Mucosa of gallbladder (tissue), 1 donor: Measurements from ENCODE around the gene STEAP1B. TPM values are rescaled to one million over a fixed set of nuclear protein-coding genes. Genes with fewer than 3 reads are reported as not detected.

ENCODE experiments used
- DNase-seq: peaks from one replicate; pipeline ENCODE4 v3.0.0-alpha.2; 2020; ENCODE audit warnings: low spot score
- total RNA-seq: library from RNA; stranded (reverse); gene quantifications from one replicate; pipeline ENCODE4 v1.2.1, GENCODE V29; 2021
- donor health status: DM: no; HTN: no; CAD: no.

The STEAP1B gene
- total RNA-seq, 1 donor from 2014 or later, result not detected

GRCh38 chr7:22400936-22401553, 98.9 kb downstream of the STEAP1B start:
- no peak for DNase-seq

- no peak for DNase-seq
Measured at GRCh38 chr7:22400150-22400814, 99.7 kb downstream of the STEAP1B start.

- DNase-seq, result no peak
Measured at GRCh38 chr7:22399546-22399945, 100.4 kb downstream of the STEAP1B start.

- no peak for DNase-seq
Measured at GRCh38 chr7:22399091-22399490, 100.9 kb downstream of the STEAP1B start.

- DNase-seq, result no peak
Measured at GRCh38 chr7:22397981-22398380, 102.0 kb downstream of the STEAP1B start.

- no peak for DNase-seq
Measured at GRCh38 chr7:22395222-22395621, 104.8 kb downstream of the STEAP1B start.

- no peak for DNase-seq
Measured at GRCh38 chr7:22394739-22395138, 105.2 kb downstream of the STEAP1B start.

GRCh38 chr7:22393913-22394729, 105.9 kb downstream of the STEAP1B start:
- DNase-seq, result no peak

- DNase-seq, result no peak
Measured at GRCh38 chr7:22390516-22390915, 109.5 kb downstream of the STEAP1B start.

- no peak for DNase-seq
Measured at GRCh38 chr7:22389892-22390291, 110.1 kb downstream of the STEAP1B start.

GRCh38 chr7:22387583-22387982, 112.4 kb downstream of the STEAP1B start:
- DNase-seq, result no peak

- DNase-seq, result no peak
Measured at GRCh38 chr7:22386865-22387264, 113.1 kb downstream of the STEAP1B start.

GRCh38 chr7:22386206-22386858, 113.7 kb downstream of the STEAP1B start:
- no peak for DNase-seq

- DNase-seq, result no peak
Measured at GRCh38 chr7:22385326-22385725, 114.7 kb downstream of the STEAP1B start.

GRCh38 chr7:22380333-22380732, 119.7 kb downstream of the STEAP1B start:
- no peak for DNase-seq

GRCh38 chr7:22378199-22378980, 121.6 kb downstream of the STEAP1B start:
- no peak for DNase-seq

- no peak for DNase-seq
Measured at GRCh38 chr7:22377703-22378102, 122.3 kb downstream of the STEAP1B start.

- DNase-seq, result no peak
Measured at GRCh38 chr7:22375359-22376048, 124.5 kb downstream of the STEAP1B start.

GRCh38 chr7:22373911-22374310, 126.1 kb downstream of the STEAP1B start:
- no peak for DNase-seq

- no peak for DNase-seq
Measured at GRCh38 chr7:22373388-22373787, 126.6 kb downstream of the STEAP1B start.

- DNase-seq, result peak; percentile 67
Measured at GRCh38 chr7:22372863-22373262, 127.1 kb downstream of the STEAP1B start.
